ENCODE results near the gene BPIFB6. TPM values are rescaled to one million over a fixed set of nuclear protein-coding genes. Genes with fewer than 3 reads are reported as not detected.

The BPIFB6 gene
- total RNA-seq, 3 donors from 2014 or later, result not detected

DNA sequence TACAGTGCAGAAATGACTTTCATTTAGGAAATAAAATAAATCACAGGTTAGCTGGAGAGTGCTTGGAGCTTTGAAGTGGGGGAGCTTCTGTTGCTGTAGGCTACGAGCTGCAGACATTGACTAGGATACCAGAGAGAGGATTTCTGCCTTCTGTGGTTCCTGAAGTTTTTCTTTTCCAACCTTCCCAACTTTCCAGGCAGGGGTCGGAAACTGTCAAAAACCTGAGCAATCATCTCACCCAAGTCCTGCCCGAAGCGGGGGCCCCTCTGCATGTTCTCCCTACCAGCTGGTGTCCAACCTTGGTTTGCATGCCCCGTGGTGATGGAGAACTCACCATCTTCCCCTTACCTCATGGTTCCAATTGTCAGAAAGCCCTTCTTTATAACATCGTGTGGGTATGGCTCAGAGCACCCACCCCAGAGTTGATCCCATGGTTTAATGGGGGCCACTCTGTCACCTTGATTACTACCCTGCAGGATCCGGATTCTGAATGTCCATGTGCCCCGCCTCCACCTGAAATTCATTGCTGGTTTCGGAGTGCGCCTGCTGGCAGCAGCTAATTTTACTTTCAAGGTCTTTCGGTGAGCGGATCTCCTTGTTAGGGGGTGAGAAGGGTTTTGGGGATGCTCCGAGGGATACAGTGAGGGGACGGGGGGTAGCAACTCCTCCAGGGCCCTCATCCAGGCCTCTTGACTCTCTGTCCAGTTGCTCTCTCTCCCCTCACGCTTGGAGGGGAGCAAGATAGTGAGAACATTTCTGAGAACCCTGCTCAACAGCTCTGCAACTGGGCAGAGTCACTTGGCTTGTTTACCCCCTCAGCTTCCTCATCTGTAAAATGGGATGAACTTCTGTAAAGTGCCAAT, 18.9 kb upstream of the BPIFB6 start:
- no peaks in the 10 kb centered on the region for H3K4me1 ChIP-seq (ENCODE audit: low read depth)
- intact Hi-C loops (cut with DNase I, micrococcal nuclease), result no loop called here

DNA sequence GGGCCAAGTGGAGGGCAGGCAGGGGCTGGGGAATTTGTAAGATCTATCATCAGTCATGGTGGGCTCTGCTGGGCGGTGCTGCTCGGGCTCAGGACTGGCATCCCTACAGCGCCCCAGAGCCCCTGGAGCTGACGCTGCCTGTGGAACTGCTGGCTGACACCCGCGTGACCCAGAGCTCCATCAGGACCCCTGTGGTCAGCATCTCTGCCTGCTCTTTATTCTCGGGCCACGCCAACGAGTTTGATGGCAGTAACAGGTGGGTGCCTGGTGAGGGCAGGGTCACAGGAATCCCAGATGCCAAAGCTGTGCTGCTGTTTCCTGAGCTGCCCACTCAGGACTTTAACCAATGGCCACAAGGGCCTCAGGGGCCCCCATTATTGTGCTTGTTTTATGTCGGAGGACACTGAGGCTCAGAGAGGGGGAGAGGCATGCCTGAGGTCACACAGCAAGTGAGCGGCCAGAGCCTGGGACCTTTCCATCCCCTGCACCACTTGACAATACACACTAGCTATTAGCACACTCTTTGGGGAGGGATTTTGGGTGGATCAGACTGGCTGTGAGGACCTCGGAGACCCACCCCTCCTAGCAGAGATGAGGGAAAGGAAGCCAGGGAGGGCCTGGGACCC, 17.6 kb upstream of the BPIFB6 start:
- TF ChIP-seq, protein P1, sequence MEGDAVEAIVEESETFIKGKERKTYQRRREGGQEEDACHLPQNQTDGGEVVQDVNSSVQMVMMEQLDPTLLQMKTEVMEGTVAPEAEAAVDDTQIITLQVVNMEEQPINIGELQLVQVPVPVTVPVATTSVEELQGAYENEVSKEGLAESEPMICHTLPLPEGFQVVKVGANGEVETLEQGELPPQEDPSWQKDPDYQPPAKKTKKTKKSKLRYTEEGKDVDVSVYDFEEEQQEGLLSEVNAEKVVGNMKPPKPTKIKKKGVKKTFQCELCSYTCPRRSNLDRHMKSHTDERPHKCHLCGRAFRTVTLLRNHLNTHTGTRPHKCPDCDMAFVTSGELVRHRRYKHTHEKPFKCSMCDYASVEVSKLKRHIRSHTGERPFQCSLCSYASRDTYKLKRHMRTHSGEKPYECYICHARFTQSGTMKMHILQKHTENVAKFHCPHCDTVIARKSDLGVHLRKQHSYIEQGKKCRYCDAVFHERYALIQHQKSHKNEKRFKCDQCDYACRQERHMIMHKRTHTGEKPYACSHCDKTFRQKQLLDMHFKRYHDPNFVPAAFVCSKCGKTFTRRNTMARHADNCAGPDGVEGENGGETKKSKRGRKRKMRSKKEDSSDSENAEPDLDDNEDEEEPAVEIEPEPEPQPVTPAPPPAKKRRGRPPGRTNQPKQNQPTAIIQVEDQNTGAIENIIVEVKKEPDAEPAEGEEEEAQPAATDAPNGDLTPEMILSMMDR (IDR thresholded peaks at IDR 0.05), result no peak
- no peak for DNase-seq
- H3K4me1 ChIP-seq (ENCODE audit: low read depth), result no peaks in the 10 kb centered on the region
- H3K9me3 ChIP-seq, result no peaks in the 10 kb centered on the region
- H3K4me3 ChIP-seq, result no peak overlapping the region
- intact Hi-C loops (cut with DNase I, micrococcal nuclease), result no loop called here
- no peaks in the 10 kb centered on the region for H3K36me3 ChIP-seq (ENCODE audit: low read depth)
- ATAC-seq, result no peak

More for the DNA sequence above, 18.9 kb upstream of the BPIFB6 start:
- Histone ChIP-seq H3K36me3 (ENCODE audit: low read depth) (no peaks in the 10 kb centered on the region), H3K4me3 (no peak overlapping the region), H3K9me3 (no peaks in the 10 kb centered on the region)
- ATAC-seq (no peak), DNase-seq (no peak)
- TF ChIP-seq, protein P1 (IDR thresholded peaks at IDR 0.05), result no peak

DNA sequence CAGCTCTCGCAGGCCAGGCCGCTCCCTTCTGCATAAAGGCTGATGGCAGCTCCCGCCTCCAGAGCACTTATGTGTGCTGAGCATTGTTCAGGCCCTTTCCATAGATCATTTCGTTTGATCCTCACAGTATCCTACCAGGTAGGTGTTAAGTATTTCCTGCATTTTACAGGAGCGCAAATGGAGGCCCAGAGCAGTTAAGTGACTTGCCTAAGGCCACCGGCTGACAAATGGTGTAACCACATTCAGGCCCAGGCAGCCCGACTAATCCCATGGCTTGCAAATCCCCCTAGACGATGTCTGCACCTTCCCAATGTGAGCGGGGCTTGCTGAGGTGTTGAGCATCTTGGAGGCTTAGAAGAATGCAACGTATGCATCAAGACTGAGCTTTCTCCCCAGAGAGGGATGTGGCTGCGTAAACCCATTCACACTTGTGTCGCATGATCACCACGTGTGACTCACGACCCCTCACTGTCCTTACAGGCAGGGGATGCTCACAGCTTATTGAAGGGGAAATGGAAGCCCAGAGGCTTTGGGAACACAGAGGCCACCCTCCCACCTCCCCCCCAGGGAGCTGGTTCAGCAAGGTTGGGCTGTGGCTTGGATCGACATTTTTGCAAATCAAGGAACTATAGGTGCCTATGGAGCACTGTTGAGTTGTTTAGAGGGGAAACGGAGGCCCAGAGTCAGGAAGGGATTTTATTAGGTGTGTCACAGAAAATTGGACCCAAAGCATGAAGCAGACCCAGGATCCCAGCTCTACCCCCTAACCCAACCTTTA, 16.9 kb upstream of the BPIFB6 start:
- Histone ChIP-seq H3K4me1 (ENCODE audit: low read depth) (no peaks in the 10 kb centered on the region), H3K9me3 (no peaks in the 10 kb centered on the region), H3K4me3 (no peak overlapping the region), H3K36me3 (ENCODE audit: low read depth) (no peaks in the 10 kb centered on the region)
- ATAC-seq (no peak), DNase-seq (no peak)
- intact Hi-C loops (cut with DNase I, micrococcal nuclease), result no loop called here
- TF ChIP-seq, protein P1 (IDR thresholded peaks at IDR 0.05), result no peak

GRCh38 chr20:33015114-33015484, 16.3 kb upstream of the BPIFB6 start:
- ATAC-seq (no peak), DNase-seq (no peak)
- H3K4me1 ChIP-seq (ENCODE audit: low read depth), result no peaks in the 10 kb centered on the region
- H3K4me3 ChIP-seq, result no peak overlapping the region
- H3K36me3 ChIP-seq (ENCODE audit: low read depth), result no peaks in the 10 kb centered on the region
- TF ChIP-seq, protein P1 (IDR thresholded peaks at IDR 0.05), result no peak
- intact Hi-C loops (cut with DNase I, micrococcal nuclease), result no loop called here
- no peaks in the 10 kb centered on the region for H3K9me3 ChIP-seq

DNA sequence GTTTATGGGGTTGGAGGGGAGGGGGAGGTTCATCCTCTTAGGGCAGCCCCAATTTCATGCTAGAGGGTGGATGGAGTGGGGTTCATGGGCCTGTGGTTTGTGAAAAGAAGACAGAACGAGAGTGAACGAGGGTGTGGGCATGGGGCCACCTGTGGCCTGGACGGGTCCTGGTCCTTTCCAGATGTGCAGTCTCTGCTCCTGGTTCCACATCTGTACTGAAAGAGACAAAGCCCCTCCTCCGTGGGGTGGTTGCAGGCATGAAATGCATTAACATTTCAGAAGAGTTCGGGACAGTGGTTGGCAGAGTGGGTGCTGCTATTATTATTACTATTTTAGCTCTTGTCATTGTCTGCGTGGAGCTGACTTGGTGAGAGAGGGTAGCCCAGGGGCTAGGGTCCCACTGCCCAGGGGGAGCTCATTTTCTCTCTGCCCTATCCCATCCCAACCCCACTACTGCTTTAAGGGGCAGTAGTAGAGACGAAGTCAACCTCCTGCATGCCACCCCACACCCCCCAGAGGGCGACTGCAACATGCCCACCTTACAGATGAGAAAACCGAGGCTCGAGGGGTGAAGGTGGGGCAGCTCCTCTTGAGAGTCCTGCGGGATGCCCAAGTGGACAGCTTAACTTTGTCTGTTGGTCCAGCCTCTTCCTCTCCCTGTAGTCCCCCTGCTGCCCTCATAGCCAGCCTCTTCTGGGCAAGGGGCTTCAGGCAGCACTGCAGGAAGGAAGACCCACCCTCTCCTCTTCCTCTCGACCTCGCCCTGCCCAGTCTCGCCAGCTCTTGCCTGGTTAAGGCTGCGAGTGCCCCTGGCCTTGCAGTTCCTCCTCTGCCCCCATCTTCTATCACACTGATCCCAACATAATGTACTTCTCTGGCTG, 15.5 kb upstream of the BPIFB6 start:
- intact Hi-C loops (cut with DNase I, micrococcal nuclease), result no loop called here
- Histone ChIP-seq H3K4me3 (no peak overlapping the region), H3K9me3 (no peaks in the 10 kb centered on the region), H3K4me1 (ENCODE audit: low read depth) (no peaks in the 10 kb centered on the region), H3K36me3 (ENCODE audit: low read depth) (no peaks in the 10 kb centered on the region)
- no peak for DNase-seq
- TF ChIP-seq, protein P1 (IDR thresholded peaks at IDR 0.05), result no peak
- ATAC-seq, result no peak

All from mucosa of descending colon (tissue), 3 donors.